ENCODE data around the gene CACNA1C. TPM values are rescaled to one million over a fixed set of nuclear protein-coding genes. Genes with fewer than 3 reads are reported as not detected.

The CACNA1C gene
- total and polyA plus RNA-seq, 2 donors (not counting 1 experiment from before 2014, with no cell fraction given) = 0.01 to 0.02 TPM

DNA sequence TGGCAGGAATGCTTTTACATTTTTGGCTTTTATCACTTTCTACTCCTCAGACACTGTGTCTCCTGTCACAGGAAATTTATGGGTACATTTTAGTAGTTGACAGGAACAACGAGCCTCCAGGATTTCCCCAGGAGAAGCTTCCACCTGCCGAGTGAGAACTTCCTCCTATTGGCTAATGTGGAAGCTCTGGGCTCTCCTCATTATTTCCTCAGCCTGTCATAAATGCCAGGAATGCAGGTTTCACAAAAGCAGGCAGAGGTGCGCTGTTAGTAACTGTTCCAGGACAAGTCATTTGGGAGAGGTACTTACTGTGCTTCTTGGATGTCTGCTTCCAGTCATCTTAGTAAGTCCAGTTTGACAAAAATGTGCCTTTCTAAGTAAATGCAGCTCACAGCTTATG is 29.4 kb upstream of the CACNA1C start:
- TF ChIP-seq, protein P1, sequence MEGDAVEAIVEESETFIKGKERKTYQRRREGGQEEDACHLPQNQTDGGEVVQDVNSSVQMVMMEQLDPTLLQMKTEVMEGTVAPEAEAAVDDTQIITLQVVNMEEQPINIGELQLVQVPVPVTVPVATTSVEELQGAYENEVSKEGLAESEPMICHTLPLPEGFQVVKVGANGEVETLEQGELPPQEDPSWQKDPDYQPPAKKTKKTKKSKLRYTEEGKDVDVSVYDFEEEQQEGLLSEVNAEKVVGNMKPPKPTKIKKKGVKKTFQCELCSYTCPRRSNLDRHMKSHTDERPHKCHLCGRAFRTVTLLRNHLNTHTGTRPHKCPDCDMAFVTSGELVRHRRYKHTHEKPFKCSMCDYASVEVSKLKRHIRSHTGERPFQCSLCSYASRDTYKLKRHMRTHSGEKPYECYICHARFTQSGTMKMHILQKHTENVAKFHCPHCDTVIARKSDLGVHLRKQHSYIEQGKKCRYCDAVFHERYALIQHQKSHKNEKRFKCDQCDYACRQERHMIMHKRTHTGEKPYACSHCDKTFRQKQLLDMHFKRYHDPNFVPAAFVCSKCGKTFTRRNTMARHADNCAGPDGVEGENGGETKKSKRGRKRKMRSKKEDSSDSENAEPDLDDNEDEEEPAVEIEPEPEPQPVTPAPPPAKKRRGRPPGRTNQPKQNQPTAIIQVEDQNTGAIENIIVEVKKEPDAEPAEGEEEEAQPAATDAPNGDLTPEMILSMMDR (IDR thresholded peaks at IDR 0.05) = no peak
- TF ChIP-seq EZH2 (IDR thresholded peaks at IDR 0.05; ENCODE audit: borderline replicate concordance, insufficient read depth, low read depth, low read length, poor library complexity, severe bottlenecking) = no peak
- Mint-ChIP-seq H3K27me3 (peaks cover 12% of the 10 kb centered on the region), H3K4me1 (no peaks in the 10 kb centered on the region), H3K4me3 (no peak overlapping the region), H3K27ac (no peak overlapping the region), H3K9me3 (ENCODE audit: insufficient read depth) (no peaks in the 10 kb centered on the region)
- ChIA-PET CTCF (no interaction called here), POLR2A (no interaction called here)
- H3K4me2 ChIP-seq (replicated peaks; ENCODE audit: low read depth, low read length, poor library complexity, severe bottlenecking) = no peak overlapping the region
- intact Hi-C loops (cut with micrococcal nuclease) = no loop called here
- H3K27ac ChIP-seq (ENCODE audit: low read length in 2 of 2) = no peak overlapping the region
- no peaks in the 10 kb centered on the region for H3K36me3 ChIP-seq (replicated peaks in 1 of 2; ENCODE audit: control extremely low read depth in 1 of 2, control insufficient read depth in 1 of 2, extremely low read depth in 1 of 2, insufficient read depth in 2 of 2, low read length in 1 of 2)
- peaks cover 0 to 4% (median 1%) of the 10 kb centered on the region in 4 experiments for H3K27me3 ChIP-seq (replicated peaks in 1 of 4; ENCODE audit: control extremely low read depth in 1 of 4, control insufficient read depth in 3 of 4, insufficient read depth in 4 of 4, low read length in 3 of 4)
- DNase-seq (no peak), ATAC-seq (ENCODE audit: low read depth) (no peak)
- peaks cover 0 to 6% (median 0%) of the 10 kb centered on the region in 3 donors for H3K9me3 ChIP-seq (ENCODE audit: control extremely low read depth in 1 of 3, control insufficient read depth in 2 of 3, insufficient read depth in 1 of 3, low read length in 2 of 3)
- whole genome bisulfite sequencing (ENCODE audit: insufficient coverage) = 29% methylated on average over 3 of the region's 3 CpGs
- no peak overlapping the region for H3K4me3 ChIP-seq (ENCODE audit: control extremely low read depth in 1 of 5, extremely low read depth in 1 of 5, insufficient read depth in 1 of 5, low read depth in 2 of 5, low read length in 4 of 5)
- H4K20me1 ChIP-seq (ENCODE audit: control insufficient read depth, insufficient read depth, low read length, poor library complexity, severe bottlenecking) = no peaks in the 10 kb centered on the region
- H3K4me1 ChIP-seq (ENCODE audit: control insufficient read depth in 2 of 2, insufficient read depth in 2 of 2, low read length in 2 of 2) = no peaks in the 10 kb centered on the region
- no peak overlapping the region for H3K9ac ChIP-seq (ENCODE audit: low read length)
- no peak overlapping the region for H2AFZ ChIP-seq (ENCODE audit: insufficient read depth, low read depth, low read length, poor library complexity, severe bottlenecking)
- H3K79me2 ChIP-seq (ENCODE audit: control insufficient read depth, insufficient read depth, low read length) = no peaks in the 10 kb centered on the region

DNA sequence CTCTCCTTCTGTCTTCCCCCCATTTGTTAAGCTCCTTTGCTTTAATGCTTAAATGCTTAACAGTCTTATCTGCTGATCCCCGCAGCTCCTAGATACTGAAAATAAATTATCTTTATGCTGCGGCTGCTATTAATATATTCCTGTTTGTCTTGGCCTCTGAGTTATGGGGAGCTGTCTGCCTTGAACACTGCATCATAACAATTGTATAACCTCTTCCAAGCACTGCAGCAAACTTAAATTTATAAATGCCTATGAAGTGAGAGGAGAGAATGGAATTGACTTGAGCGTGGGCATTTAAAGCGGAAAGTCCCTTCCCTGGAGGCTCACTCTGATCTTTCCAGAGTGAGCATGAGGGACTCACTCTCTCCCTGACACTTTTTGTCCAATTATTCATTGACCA is 25.4 kb upstream of the CACNA1C start:
- DNase-seq (no peak), ATAC-seq (ENCODE audit: low read depth) (no peak)
- no peaks in the 10 kb centered on the region for H3K4me1 Mint-ChIP-seq
- H3K4me1 ChIP-seq (ENCODE audit: control insufficient read depth in 2 of 2, insufficient read depth in 2 of 2, low read length in 2 of 2) = no peaks in the 10 kb centered on the region
- H4K20me1 ChIP-seq (ENCODE audit: control insufficient read depth, insufficient read depth, low read length, poor library complexity, severe bottlenecking) = no peaks in the 10 kb centered on the region
- H3K36me3 ChIP-seq (replicated peaks in 1 of 2; ENCODE audit: control extremely low read depth in 1 of 2, control insufficient read depth in 1 of 2, extremely low read depth in 1 of 2, insufficient read depth in 2 of 2, low read length in 1 of 2) = no peaks in the 10 kb centered on the region
- H3K27me3 ChIP-seq (replicated peaks in 1 of 4; ENCODE audit: control extremely low read depth in 1 of 4, control insufficient read depth in 3 of 4, insufficient read depth in 4 of 4, low read length in 3 of 4) = peaks cover 0 to 13% (median 8%) of the 10 kb centered on the region in 4 experiments
- H3K9me3 Mint-ChIP-seq (ENCODE audit: insufficient read depth) = no peaks in the 10 kb centered on the region
- no peak overlapping the region for H3K27ac ChIP-seq (ENCODE audit: low read length in 2 of 2)
- TF ChIP-seq, protein P1 (IDR thresholded peaks at IDR 0.05) = no peak
- no peak for TF ChIP-seq EZH2 (IDR thresholded peaks at IDR 0.05; ENCODE audit: borderline replicate concordance, insufficient read depth, low read depth, low read length, poor library complexity, severe bottlenecking)
- H2AFZ ChIP-seq (ENCODE audit: insufficient read depth, low read depth, low read length, poor library complexity, severe bottlenecking) = no peak overlapping the region
- peaks cover 29% of the 10 kb centered on the region for H3K27me3 Mint-ChIP-seq
- no peak overlapping the region for H3K4me3 Mint-ChIP-seq
- H3K9me3 ChIP-seq (ENCODE audit: control extremely low read depth in 1 of 3, control insufficient read depth in 2 of 3, insufficient read depth in 1 of 3, low read length in 2 of 3) = peaks cover 0 to 3% (median 0%) of the 10 kb centered on the region in 3 donors
- H3K4me2 ChIP-seq (replicated peaks; ENCODE audit: low read depth, low read length, poor library complexity, severe bottlenecking) = no peak overlapping the region
- WGBS (ENCODE audit: insufficient coverage) = no CpG with 5 or more reads among the region's 4 CpGs
- ChIA-PET POLR2A (no interaction called here), CTCF (interaction anchor here (1.0 to 1.3 kb wide), 2 partner anchors 10 to 13 kb away, joined by 3 to 4 read pairs; no protein-coding TSS in a partner anchor)
- H3K4me3 ChIP-seq (ENCODE audit: control extremely low read depth in 1 of 5, extremely low read depth in 1 of 5, insufficient read depth in 1 of 5, low read depth in 2 of 5, low read length in 4 of 5) = no peak overlapping the region
- H3K9ac ChIP-seq (ENCODE audit: low read length) = no peak overlapping the region
- H3K27ac Mint-ChIP-seq = no peak overlapping the region
- no peaks in the 10 kb centered on the region for H3K79me2 ChIP-seq (ENCODE audit: control insufficient read depth, insufficient read depth, low read length)
- intact Hi-C loops (cut with micrococcal nuclease) = no loop called here

Data from B cell (primary cell).